Femur (tissue), 1 donor: ENCODE measurements around the gene INPP5F.
"Not testable (repeated sequence)": the region's sequence is repeated elsewhere in the genome, so short reads cannot be mapped to it uniquely, and the experiment has no call there.

ENCODE experiments used
- DNase-seq: peaks from one replicate; pipeline ENCODE4 v3.0.0-alpha.2; 2017

The INPP5F gene

DNA sequence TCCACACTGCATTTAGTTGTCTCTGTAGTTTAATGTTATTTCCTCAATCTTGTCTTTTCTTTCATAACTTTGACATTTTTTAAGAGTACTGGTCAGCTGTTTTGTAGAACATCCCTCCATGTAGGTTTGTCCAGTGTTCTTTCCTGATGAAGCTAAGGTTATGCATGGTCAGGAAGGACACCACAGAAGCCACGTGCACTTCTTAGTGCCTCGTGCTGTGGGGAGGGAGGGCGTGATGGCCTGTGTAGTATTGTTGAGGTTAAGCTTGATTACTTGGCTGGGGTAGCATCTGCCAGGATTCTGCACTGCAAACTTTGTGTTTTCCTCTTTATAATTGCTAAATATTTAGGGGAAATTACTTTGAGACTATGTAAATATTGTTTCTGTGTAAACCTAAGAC lies 98.4 kb downstream of the INPP5F start:
- DNase-seq = no peak

DNA sequence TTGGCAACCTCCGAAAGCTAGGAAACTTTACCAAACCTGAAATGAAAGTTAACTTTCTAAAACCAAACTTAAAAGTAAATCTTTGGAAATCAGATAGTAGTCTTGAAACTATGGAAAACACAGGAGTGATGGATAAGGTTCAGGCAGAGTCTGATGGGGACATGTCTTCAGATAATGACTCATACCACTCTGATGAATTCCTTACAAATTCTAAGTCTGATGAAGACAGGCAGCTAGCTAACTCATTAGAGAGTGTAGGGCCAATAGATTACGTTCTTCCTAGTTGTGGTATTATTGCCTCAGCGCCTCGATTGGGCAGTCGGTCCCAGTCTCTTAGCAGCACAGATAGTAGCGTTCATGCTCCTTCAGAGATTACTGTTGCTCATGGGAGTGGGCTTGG lies 100.9 kb downstream of the INPP5F start:
- no peak for DNase-seq

- no peak for DNase-seq
Measured at GRCh38 chr10:119827430-119827829, 101.6 kb downstream of the INPP5F start.

- DNase-seq = no peak
Measured at GRCh38 chr10:119829429-119829828, 103.6 kb downstream of the INPP5F start.

GRCh38 chr10:119830851-119831250 lies 105.0 kb downstream of the INPP5F start:
- DNase-seq = no peak

- no peak for DNase-seq
Measured at GRCh38 chr10:119831656-119832055, 105.8 kb downstream of the INPP5F start.

- no peak for DNase-seq
Measured at GRCh38 chr10:119832951-119833350, 107.1 kb downstream of the INPP5F start.

DNA sequence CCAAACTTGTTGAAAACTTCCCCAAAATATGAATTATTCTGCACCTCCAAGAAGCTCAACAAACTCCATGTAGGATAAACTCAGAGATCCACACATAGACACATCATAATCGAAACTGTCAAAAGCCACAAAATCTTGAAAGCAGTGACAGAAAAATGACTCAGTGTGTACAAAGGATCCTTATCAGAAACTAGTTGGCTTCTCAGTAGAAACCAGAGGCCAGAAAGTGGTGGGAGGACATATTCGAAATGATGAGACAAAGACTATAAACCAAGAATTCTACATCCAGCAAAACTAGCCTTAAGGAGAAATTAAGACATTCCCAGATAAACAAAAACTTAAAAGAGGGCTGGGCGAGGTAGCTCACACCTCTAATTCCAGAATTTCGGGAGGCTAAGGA lies 108.3 kb downstream of the INPP5F start:
- no peak for DNase-seq

DNA sequence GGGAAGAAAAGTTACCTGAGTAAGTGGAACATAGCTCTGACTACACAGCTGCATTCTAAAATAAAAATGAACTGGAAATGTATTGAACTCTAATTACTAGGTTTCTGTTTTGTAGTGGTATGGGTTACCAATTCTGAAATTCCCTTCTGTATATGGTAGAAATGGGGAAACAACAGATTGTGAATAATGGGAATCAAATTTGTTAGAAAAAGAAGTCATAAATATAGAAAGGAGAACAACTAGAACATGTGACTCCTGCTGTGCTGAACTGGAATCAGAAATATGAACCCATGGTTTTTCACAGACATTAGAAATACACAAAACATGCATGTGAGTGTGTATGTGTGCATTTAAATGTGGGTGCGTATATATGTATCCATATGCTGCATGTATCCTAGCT lies 119.8 kb downstream of the INPP5F start:
- no peak for DNase-seq

DNA sequence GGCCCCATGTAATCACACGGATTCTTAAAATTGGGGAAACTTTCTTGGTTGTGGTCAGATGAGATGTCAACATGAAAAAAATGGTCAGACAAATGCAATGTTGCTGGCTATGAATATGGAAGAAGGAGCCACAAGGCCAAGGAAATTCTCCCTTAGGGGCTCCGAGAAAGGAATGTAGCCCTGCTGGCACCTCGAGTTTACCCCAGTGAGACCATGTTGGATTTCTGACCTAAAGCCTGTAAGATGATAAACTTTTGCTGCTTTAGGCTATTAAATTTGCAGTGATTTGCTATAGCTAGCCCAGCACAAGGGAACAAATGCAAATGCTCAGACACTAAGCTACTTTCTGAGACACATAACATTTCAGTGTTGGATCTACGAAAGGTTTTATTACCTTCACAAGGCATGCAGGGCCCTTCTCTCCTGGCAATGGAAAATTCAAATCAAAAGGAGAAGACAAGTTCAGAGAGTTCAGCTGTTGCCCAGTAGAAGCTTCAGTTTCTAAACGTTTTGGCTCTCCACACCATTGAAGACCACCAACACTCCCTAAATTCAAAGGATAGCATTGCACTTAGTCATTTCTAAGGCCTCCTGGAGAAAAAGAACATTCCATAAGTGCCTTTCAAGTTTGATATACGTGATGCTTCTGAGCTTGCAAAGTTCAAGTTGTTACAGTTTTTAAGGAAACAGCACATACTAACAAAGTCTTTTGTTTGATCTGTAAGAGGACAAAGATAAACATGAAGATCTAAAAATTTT lies 123.4 kb downstream of the INPP5F start:
- DNase-seq = no peak

GRCh38 chr10:119849944-119850343 lies 124.1 kb downstream of the INPP5F start:
- DNase-seq = no peak

GRCh38 chr10:119852277-119852676 lies 126.4 kb downstream of the INPP5F start:
- DNase-seq = no peak

- DNase-seq = no peak
Measured at GRCh38 chr10:119852822-119853221, 127.0 kb downstream of the INPP5F start.

GRCh38 chr10:119853574-119853973 lies 127.7 kb downstream of the INPP5F start:
- DNase-seq = no peak

DNA sequence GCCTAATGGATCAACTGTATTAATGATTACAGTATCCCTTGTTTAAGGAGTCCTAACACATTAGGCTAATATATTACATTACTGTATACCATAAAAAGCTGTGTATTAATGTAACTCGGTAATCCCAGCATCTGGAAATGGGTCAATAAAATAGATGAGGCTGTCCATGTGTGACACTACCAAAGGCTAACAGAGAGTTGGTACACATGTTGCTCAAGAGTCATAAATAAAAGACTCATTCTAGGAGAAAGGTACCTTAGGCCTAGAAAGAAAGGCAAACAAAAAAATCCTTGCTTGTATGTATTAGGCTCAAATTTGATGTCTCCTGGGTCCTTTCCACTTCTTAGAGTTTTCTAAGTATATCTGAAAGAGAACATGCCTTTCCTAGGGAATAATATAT lies 132.2 kb downstream of the INPP5F start:
- no peak for DNase-seq

DNA sequence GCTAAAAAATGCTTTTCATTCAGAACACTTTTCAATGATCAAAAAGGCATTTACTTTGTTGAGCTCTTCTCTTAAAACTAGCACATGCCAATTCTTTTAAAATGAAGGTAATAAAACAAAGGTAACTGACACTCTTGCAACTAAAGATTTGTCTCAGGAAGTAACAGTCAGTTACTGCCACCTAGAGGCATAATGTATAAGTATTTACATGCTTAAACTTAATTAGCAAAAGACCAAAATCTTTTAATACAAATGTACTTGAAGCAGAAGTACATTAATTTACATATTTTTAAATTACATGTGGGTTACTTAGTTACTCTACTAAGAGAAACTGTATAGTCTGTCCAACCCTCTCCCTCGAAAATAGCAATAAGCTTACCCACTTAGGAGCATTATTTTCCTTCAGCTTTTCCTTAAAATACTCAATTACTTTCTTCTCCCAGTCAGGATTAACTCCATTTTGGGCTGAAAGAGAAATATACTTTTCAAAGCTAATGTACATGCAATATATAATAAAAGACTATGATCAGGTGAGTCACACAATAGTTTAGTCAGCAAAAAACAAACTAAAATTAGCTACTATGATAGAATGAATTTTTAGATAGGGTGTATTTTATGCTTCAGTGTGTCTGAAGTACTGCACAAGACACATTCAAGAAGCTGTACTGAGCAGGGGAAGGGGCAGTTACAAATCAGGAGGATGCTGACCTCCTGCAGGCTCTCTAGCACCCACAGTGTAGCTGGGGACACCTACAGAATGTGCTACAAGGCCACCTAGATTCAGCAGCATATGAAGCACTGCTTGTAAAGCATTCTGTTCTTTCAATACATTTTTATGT lies 133.8 kb downstream of the INPP5F start:
- DNase-seq = no peak

DNA sequence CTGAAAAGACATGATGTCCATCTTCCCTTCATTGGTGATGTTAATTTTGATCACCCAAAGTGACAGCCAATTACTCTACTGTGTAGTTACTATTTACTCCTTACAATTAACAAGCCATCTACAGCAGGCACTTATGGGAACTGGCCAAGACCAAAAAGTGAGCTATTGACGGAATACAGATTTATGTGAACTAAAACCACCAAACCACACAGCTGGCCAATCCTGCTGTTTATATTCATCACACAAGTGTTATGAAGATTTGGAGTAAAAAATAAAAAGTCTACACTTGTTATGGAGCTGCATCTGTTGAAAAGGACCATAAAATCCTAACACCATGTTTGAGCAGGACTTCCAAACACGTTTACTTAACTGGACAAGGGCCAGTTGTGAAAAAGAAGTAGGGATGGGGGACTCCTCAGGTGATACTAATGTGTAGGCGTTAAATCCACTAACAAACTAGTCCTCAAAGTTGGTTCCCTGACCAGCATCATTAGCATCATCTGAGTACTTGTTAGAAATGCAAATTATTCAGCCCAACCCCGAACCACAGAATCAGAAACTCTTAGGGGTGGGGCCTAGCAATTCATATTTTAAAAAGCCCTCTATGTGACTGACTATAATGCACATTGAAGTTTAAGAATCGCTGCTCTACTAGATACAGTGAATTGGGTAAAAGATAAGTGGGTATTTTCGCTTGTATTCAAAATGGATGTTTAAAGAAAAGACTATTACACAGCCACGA lies 135.2 kb downstream of the INPP5F start:
- DNase-seq = no peak

GRCh38 chr10:119862524-119862923 lies 136.7 kb downstream of the INPP5F start:
- no peak for DNase-seq

- DNase-seq = no peak
Measured at GRCh38 chr10:119863951-119864565, 138.2 kb downstream of the INPP5F start.

DNA sequence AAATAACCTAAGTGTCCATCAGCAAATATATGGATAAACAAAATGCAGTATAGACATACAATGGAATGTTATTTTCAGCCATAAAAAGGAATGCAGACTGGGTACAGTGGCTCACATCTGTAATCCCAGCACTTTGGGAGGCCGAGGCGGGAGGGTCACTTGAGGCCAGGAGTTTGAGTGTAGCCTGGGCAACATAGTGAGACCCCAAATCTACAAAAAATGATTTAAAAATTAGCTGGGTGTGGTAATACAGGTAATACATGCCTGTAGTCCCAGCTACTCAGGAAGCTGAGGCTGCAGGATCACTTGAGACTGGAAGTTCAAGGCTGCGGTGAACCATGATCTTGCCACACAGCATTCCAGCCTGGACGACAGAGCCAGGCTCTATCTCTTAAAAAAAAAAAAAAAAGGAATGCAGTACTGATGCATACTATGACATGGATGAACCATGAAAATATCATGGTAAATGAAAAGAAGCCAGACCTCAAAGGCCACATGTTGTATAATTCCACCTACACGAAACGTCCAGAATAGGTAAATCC lies 139.9 kb downstream of the INPP5F start:
- DNase-seq = no peak

- no peak for DNase-seq
Measured at GRCh38 chr10:119867317-119867716, 141.5 kb downstream of the INPP5F start.

GRCh38 chr10:119869398-119869797 lies 143.5 kb downstream of the INPP5F start:
- DNase-seq = not testable (repeated sequence)
